Hematopoietic multipotent progenitor cell treated with erythropoietin and hydrocortisone succinate and interleukin-3 and kit ligand, for 8 days (in vitro differentiated cells): ENCODE results near the gene CD74.

ENCODE experiments used
- DNase-seq: peaks from one replicate; pipeline ENCODE4 v3.0.0-alpha.2; 2015

The CD74 gene

DNA sequence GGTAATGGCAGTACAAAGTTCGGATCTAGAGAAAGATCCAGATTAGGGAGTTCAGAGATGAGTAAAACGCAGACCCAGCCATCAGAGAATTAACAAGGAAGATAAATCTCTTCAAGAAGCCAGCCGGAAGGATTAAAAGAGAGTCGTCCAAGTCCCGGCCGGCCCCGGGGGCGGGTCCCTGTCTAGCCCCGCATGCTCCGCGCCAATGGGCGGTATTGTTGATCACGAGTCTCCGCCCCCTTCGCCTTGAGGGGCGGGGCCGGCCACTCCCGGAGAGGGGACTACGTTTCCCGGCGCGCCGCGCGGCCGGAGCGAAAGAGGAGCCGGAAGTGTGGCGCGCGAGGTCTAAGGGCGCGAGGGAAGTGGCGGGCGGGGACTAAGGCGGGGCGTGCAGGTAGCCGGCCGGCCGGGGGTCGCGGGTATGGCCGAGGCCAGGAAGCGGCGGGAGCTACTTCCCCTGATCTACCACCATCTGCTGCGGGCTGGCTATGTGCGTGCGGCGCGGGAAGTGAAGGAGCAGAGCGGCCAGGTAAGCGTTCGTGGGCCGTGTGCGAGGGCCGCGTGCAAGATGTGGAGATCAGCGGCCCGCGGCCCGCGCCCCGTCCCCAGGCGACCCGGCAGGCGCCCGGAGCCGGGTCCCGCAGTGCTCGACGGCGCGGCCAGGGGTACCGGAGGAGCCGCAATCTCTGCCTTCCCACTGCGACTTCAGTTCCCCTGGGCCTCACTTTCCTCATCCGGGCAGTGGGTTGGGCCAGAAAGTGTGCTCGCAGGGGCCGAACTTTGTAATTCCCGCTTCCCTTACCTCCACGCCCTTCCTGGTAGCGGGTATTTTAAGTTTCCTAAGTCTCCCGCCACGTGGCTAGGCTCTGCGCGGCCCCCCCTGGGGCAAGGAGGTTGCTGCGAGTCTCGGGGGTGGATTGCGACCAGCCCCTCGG, 55.1 kb downstream of the CD74 start, which contains the start of gene TCOF1:
TCOF1 (plus strand) TSS at position 372 of the 935 bp plus-strand sequence; CDS start at position 422, 50 bp downstream.
- peak; percentile 96 for DNase-seq

DNA sequence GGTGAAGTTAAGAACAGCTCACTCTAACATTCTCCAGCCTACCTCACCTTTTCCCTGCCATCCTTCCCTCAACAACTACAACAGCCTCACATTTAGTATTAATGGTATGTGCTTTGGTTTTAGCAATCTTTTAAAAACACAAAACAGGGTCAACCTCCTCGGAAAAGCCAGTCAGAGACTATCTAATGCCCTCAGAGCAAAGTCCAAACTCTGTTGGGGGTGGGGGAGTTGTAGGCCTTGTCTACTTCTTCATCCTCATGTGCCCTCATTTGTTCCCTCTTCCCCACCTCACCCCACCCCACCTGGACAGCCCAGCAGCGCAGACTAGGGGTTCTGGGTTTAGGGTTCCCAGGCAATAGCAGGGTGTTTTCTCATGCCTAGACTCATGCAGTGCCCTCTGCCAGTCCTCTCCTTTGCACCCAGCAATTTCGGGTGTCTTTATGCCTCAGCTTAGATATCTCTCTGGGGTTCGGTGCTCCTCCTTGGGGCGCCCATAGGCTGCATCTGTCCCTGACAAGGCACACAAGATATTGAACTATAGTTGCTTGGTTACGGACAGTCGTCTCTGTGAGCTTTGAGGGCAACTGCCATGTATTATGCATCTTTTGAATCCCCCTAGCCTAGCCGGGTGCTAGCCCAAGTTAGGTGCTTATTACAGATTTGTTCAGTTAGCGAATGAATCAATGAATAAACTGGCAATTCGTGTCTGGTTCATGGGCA, 56.0 kb downstream of the CD74 start:
- no peak for DNase-seq

DNA sequence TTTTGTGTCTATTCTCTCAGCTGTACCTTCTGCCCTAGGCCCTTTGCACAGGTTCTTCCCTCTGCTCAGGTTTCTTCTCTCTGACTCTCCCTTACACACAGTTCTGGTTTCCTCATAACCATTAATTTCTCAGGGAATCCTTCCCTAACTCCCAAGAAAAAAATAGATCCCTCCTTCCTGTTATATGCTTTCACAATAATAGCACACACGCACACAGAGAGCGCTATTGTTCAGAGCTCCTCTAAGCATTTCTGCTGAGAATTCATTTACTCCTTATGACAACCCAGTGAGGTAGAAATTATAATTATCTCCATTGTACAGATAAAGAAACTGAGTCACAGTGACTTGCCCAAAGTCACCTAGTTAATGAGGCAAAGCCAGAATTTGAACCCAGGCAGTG, 56.9 kb downstream of the CD74 start:
- DNase-seq: no peak

DNA sequence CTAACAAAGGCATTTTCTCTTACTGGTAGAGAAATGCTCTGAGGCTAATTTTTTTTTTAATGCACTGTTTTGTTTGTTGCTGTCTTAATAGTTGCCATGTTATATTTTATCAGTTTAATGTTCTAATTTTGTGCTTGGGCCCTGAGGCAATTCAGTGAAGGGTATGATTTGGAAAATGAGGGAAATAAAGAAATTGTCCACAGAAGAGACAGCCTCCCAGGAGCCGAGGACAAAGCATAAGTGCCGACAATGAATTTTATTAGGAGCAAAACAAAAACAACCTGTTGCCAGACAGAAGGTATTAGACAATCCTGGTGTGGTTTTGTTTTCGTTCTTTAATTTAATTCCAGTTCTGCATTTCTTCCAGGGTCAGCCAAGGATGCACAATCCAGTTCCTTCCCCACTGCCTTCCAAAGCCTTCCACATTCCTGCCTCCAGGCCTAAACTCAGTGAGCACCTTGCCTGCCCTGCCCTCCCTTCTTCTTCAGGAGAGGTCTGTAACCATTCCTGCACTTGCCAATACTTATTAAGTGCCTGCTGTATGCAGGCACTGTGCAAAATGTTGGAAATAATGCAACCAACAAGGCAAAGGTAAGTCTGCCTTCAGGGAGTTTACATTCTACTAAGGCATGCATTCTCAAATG, 59.6 kb downstream of the CD74 start:
- DNase-seq: no peak

DNA sequence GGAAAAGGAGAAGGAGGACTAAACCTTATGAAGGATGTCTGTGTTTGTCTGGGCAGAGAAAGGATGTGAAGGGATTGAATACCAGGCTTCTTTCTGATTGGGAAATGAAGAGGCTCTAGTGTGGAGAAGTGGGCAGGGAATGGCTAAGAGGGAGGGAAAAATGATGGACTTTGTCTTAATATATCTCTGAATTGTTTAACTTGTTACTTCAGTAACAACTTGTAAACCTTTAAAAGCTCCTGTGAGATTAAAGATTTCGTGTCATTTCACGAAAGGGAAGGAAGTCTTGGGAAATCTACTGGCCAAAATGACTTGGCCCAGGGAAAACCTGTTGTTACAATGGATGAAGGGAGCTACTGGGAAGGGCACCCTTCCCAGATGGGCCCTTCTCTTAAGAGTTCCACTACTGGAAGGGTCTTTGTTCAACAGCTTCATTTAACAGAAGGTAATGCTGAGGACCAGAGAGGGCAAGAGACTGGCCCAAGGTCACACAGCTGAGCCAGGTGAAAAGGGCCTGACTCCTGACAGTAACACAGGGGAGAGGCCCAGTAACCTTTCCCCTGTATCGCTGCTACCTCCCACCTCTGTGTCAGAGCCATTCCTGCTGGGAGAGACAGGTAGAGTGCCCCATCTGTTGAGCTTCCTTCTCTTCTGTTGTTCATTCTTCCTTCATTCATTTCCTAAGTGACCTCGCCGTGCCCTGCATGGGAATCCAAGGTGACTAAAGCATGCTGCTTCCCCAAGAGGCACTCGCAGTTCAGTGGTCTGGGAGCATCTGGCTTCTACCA, 60.3 kb downstream of the CD74 start:
- DNase-seq: no peak
